Endothelial cell of umbilical vein (primary cell): ENCODE measurements around the gene KANK3. TPM values are rescaled to one million over a fixed set of nuclear protein-coding genes. Genes with fewer than 3 reads are reported as not detected.
"Not testable (repeated sequence)": the region's sequence is repeated elsewhere in the genome, so short reads cannot be mapped to it uniquely, and the experiment has no call there.

Source experiments
- BruUV-seq: library from RNA; stranded (reverse); fragments of 400-500 nt; replicated peaks from 2 replicates; lab custom pipeline; 2021; lab: Mats Ljungman, UMichigan
- CTCF ChIA-PET: fragments of 300-600, 350-600 bp; sonication (Branson Sonifier 250); formaldehyde crosslinking; loops from one replicate; lab custom pipeline; 2021; ENCODE audit warnings: antibody characterized with exemption, inconsistent platforms; lab: Charles Lee
- POLR2A ChIA-PET: fragments of 300-600, 350-600 bp; sonication (Branson Sonifier 250); formaldehyde crosslinking; loops from one replicate; lab custom pipeline; 2021; ENCODE audit warnings: antibody characterized with exemption, inconsistent platforms; lab: Charles Lee
- DNase-seq: peaks from one replicate; pipeline ENCODE4 v3.0.0-alpha.2; 2011; ENCODE audit warnings: low read depth, low spot score
- FAIRE-seq: peaks from 2 replicates; lab custom pipeline; 2011; peaks lifted over from hg19 to GRCh38; lab: Jason Lieb, UNC
- H2AFZ ChIP-seq: 2 replicates; pipeline ENCODE4 v1.6.0; 2012; ENCODE audit warnings: low read depth, low read length, control low read depth, inconsistent platforms
- H3K27ac ChIP-seq: 2 replicates; pipeline ENCODE4 v1.5.1; 2011; ENCODE audit warnings: low read depth, mild to moderate bottlenecking, control low read depth, low read length, moderate library complexity; ENCODE audit not compliant: insufficient read depth
- H3K27me3 ChIP-seq, 2 experiments: 2 replicates each; pipeline versions ENCODE4 v1.6.0 to v1.6.1; 2011; ENCODE audit warnings: low read length in 2 of 2, mixed read lengths in 1 of 2; ENCODE audit not compliant: control insufficient read depth in 2 of 2, insufficient read depth in 2 of 2
- H3K36me3 ChIP-seq, 2 experiments: 2 replicates in 1 of 2; 3 replicates in 1 of 2; pipeline ENCODE4 v1.5.1; 2011; ENCODE audit warnings: low read length in 2 of 2, mild to moderate bottlenecking in 1 of 2, moderate library complexity in 1 of 2; ENCODE audit not compliant: control insufficient read depth in 2 of 2, insufficient read depth in 2 of 2; ENCODE audit errors: extremely low read depth in 1 of 2
- H3K4me1 ChIP-seq: 3 replicates; pipeline ENCODE4 v1.5.1; 2011; ENCODE audit warnings: mild to moderate bottlenecking, low read length; ENCODE audit not compliant: control insufficient read depth, insufficient read depth; ENCODE audit errors: extremely low read depth
- H3K4me2 ChIP-seq: 2 replicates; pipeline ENCODE4 v1.6.1; 2011; ENCODE audit warnings: low read length, control low read depth, mixed read lengths; ENCODE audit not compliant: insufficient read depth
- H3K4me3 ChIP-seq, 3 experiments: fragments of 200-600 bp in 1 of 3; sonication (generic), shearing (Covaris generic) in 1 of 3; replicated peaks in 1 of 3; 2 replicates each; pipeline ENCODE4 v1.5.1; 2011 to 2016; ENCODE audit warnings: control low read depth in 3 of 3, low read length in 3 of 3, mild to moderate bottlenecking in 2 of 3, inconsistent platforms in 1 of 3, low read depth in 1 of 3, moderate library complexity in 1 of 3; ENCODE audit not compliant: insufficient read depth in 1 of 3
- H3K79me2 ChIP-seq: 2 replicates; pipeline ENCODE4 v1.6.0; 2012; ENCODE audit warnings: low read length, inconsistent platforms; ENCODE audit not compliant: control insufficient read depth, insufficient read depth
- H3K9ac ChIP-seq: replicated peaks from 2 replicates; pipeline ENCODE3; 2011; ENCODE audit warnings: low read length, control low read depth; ENCODE audit not compliant: insufficient read depth; ENCODE audit errors: extremely low read depth
- H3K9me1 ChIP-seq: replicated peaks from 3 replicates; pipeline ENCODE4 v1.6.0; 2011; ENCODE audit warnings: mild to moderate bottlenecking, low read length; ENCODE audit not compliant: control insufficient read depth, insufficient read depth; ENCODE audit errors: extremely low read depth
- H3K9me3 ChIP-seq: replicated peaks from 2 replicates; pipeline ENCODE4 v1.5.1; 2012; ENCODE audit warnings: low read length, inconsistent platforms; ENCODE audit not compliant: control insufficient read depth, insufficient read depth
- H4K20me1 ChIP-seq: replicated peaks from 2 replicates; pipeline ENCODE3; 2011; ENCODE audit warnings: mild to moderate bottlenecking, low read length; ENCODE audit not compliant: control insufficient read depth, insufficient read depth; ENCODE audit errors: extremely low read depth
- CTCF ChIP-seq, 2 donors: IDR thresholded peaks; 1 replicate in 1 of 2; 2 replicates in 1 of 2; pipeline ENCODE4 v1.5.1; 2011; ENCODE audit warnings: low read length in 2 of 2, mild to moderate bottlenecking in 2 of 2, moderate library complexity in 2 of 2, control low read depth in 1 of 2, inconsistent platforms in 1 of 2, low read depth in 1 of 2; ENCODE audit not compliant: insufficient read depth in 1 of 2; ENCODE audit errors: extremely low read depth in 1 of 2
- JUN ChIP-seq: IDR thresholded peaks from 2 replicates; pipeline ENCODE4 v1.6.1; 2011; ENCODE audit warnings: borderline replicate concordance, low read depth; ENCODE audit not compliant: insufficient read length, insufficient read depth
- dilution Hi-C: fragments of 300-500 bp; cut with MboI; formaldehyde crosslinking; loops from one replicate; pipeline ENCODE4 v1.15.0; 2019; ENCODE audit warnings: low sequenced_read_pairs; ENCODE audit not compliant: extremely low pct_ligation_motif_present
- intact Hi-C: fragments of 100-400 bp; cut with micrococcal nuclease; formaldehyde crosslinking; loops from one replicate; pipeline ENCODE4 v1.10.0; 2022
- polyA plus RNA-seq, 4 experiments: library from polyadenylated mRNA; depleted of rRNA in 3 of 4; stranded (reverse) in 3 of 4; unstranded in 1 of 4; fragments of >200 nt; gene quantifications; 2 replicates each; pipeline versions ENCODE4 v1.2.1 to v1.2.3, GENCODE V29; 2011 to 2012; ENCODE audit warnings: missing spikeins in 1 of 4
- total RNA-seq: library from RNA; stranded (reverse); gene quantifications from 2 replicates; pipeline ENCODE4 v1.2.3, GENCODE V29; 2021

KANK3 gene
- total and polyA plus RNA-seq, 2 donors (not counting 3 experiments of a cell fraction or from before 2014, with no cell fraction given), result 22.1 to 30.0 TPM

DNA sequence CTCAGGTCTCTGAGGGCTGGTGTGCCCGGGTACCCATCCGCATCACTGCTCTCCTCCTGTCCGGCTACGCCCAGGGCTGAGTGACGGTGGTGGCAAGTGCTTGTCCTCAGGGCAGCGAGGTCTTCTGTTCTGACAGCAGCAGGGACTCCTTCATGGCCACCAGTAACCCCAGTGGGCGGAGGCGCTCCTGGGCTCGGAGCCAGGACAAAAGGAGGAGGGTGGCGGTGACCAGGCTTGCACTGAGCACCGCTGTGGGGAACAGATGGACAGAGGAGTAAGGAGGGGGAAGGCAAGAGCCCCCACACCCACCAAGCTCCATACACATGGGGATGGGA is 40.7 kb downstream of the KANK3 start:
- peaks cover 7% of the 10 kb centered on the region for H3K4me1 ChIP-seq
- intact Hi-C loops, result no loop called here
- TF ChIP-seq CTCF (IDR thresholded peaks at IDR 0.05; ENCODE audit: extremely low read depth in 1 of 2, insufficient read depth in 1 of 2, low read depth in 1 of 2, low read length in 2 of 2) (no peak), JUN (no peak)
- CTCF ChIA-PET, result interaction anchor here (0.5 to 0.7 kb wide), 2 partner anchors 59 to 177 kb away, joined by 3 read pairs; no protein-coding TSS in a partner anchor
- H2AFZ ChIP-seq, result no peak overlapping the region
- H3K27ac ChIP-seq, result no peak overlapping the region
- H3K4me2 ChIP-seq, result no peak overlapping the region
- no peaks in the 10 kb centered on the region for H3K27me3 ChIP-seq
- DNase-seq, result no peak
- H3K9me3 ChIP-seq, result no peaks in the 10 kb centered on the region
- H3K9ac ChIP-seq, result no peak overlapping the region
- TSS peak; percentile 21 for BruUV-seq
- peaks cover 0 to 4% of the 10 kb centered on the region in 2 experiments for H3K36me3 ChIP-seq
- no peaks in the 10 kb centered on the region for H4K20me1 ChIP-seq
- dilution Hi-C loops, result no loop called here
- H3K79me2 ChIP-seq, result peaks cover 7% of the 10 kb centered on the region
- POLR2A ChIA-PET, result interaction anchor here (0.6 kb wide), 1 partner anchor 36 kb away, joined by 6 read pairs; no protein-coding TSS in a partner anchor
- no peak for FAIRE-seq
- no peak overlapping the region for H3K4me3 ChIP-seq
- no peaks in the 10 kb centered on the region for H3K9me1 ChIP-seq

GRCh38 chr19:8291337-8291736 is 51.7 kb downstream of the KANK3 start:
- FAIRE-seq, result peak; percentile 78
- CTCF ChIA-PET, H3K4me2 ChIP-seq, H3K79me2 ChIP-seq, DNase-seq, H3K27me3 ChIP-seq, BruUV-seq, H4K20me1 ChIP-seq, H3K9ac ChIP-seq, H3K36me3 ChIP-seq, H3K4me3 ChIP-seq, intact Hi-C loops, H3K27ac ChIP-seq, POLR2A ChIA-PET, H2AFZ ChIP-seq, H3K9me3 ChIP-seq, H3K9me1 ChIP-seq, H3K4me1 ChIP-seq, dilution Hi-C loops: not testable (repeated sequence)

DNA sequence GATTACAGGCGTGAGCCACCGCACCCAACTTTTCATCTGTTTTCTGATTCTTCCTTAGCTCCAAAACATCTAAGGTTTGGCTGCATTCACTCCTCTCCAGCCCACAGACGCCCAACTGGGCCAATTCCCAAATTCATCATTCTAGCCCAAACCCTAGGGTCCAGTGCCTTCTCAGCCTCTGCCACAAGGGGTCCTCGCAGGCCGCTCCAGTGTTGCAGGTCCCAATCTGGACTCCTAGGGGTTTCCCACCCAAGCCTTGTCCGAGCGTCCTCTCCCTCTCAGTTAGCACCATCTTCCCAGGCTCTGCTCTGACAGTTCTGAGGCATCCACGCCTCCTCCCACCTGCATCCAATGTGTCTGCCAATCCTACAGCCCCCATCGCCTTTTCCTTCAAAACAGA is 66.6 kb downstream of the KANK3 start:
- POLR2A ChIA-PET, dilution Hi-C loops, H3K4me2 ChIP-seq, H3K27me3 ChIP-seq, H3K79me2 ChIP-seq, H3K27ac ChIP-seq, CTCF ChIA-PET, H4K20me1 ChIP-seq, H3K36me3 ChIP-seq, H3K9ac ChIP-seq, intact Hi-C loops, H3K4me3 ChIP-seq, DNase-seq, H2AFZ ChIP-seq, H3K9me3 ChIP-seq, BruUV-seq, H3K4me1 ChIP-seq, H3K9me1 ChIP-seq: not testable (repeated sequence)
- FAIRE-seq, result peak; percentile 81
